Measurements from ENCODE around the gene PARP12. TPM values are rescaled to one million over a fixed set of nuclear protein-coding genes. Genes with fewer than 3 reads are reported as not detected.

The PARP12 gene
- total and polyA plus RNA-seq, 2 of the 13 experiments (the other 11 are each of a cell fraction or from before 2014, with no cell fraction given): 15.5 to 35.2 TPM

DNA sequence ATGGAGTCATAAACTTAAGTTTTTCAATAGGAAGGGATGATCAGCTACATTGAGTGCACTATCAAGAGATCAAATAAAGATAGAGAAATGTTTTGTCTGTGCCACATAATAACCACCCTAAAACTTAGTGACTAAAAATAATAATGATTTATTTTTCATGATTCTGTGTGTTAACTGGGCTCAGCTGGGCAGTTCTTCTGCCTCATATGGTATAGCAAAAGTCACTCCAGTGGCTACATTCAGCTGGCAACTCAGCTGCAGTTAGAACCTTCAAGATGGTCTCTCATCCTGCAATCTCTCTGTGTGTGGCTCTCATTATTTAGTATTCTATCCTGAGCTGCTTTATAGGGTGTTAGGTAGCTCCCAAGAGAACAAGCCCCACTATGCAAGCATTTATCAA, 7.8 kb upstream of the PARP12 start:
- ATAC-seq: no peak
- CTCF ChIA-PET (ENCODE audit: low intra/inter-chr PET ratio, low total read pairs): no interaction called here
- no peak overlapping the region for H3K4me2 ChIP-seq (ENCODE audit: low read depth, low read length)
- DNase-seq (ENCODE audit: low spot score): no peak
- no peak overlapping the region for H3K9ac ChIP-seq (ENCODE audit: insufficient read depth, low read depth, low read length)
- H3K79me2 ChIP-seq (ENCODE audit: insufficient read depth, low read length): no peaks in the 10 kb centered on the region
- H3K4me1 ChIP-seq (ENCODE audit: insufficient read depth, low read length): peaks cover 26% of the 10 kb centered on the region
- no peak overlapping the region for H3K27ac ChIP-seq (ENCODE audit: extremely low read length, insufficient read depth, low read length)
- H3K9me3 ChIP-seq (ENCODE audit: low read length): peaks cover 15% of the 10 kb centered on the region
- POLR2A ChIA-PET: no interaction called here
- H3K27me3 ChIP-seq (ENCODE audit: control insufficient read depth in 1 of 2, insufficient read depth in 2 of 2, low read length in 2 of 2): peaks cover 0 to 13% of the 10 kb centered on the region in 2 experiments; a peak in 1 of 5 replicates
- no peak for FAIRE-seq
- intact Hi-C loops (cut with micrococcal nuclease; ENCODE audit: unreplicated experiment): no loop called here
- H3K4me3 ChIP-seq (replicated peaks in 1 of 3; ENCODE audit: insufficient read depth in 1 of 3, low read depth in 2 of 3, low read length in 3 of 3): no peak overlapping the region
- H4K20me1 ChIP-seq (ENCODE audit: insufficient read depth, low read length): no peaks in the 10 kb centered on the region
- no peaks in the 10 kb centered on the region for H3K36me3 ChIP-seq (replicated peaks in 1 of 2; ENCODE audit: control insufficient read depth in 1 of 2, insufficient read depth in 2 of 2, low read length in 2 of 2)
- H2AFZ ChIP-seq (ENCODE audit: low read length): no peak overlapping the region
- no TSS peak for BruUV-seq (replicated peaks)
- in situ Hi-C loops (cut with HindIII; ENCODE audit: extremely low pct_ligation_motif_present, low pct_unique_long_range_greater_than_20kb): no loop called here
- TF ChIP-seq ZNF331 (CRISPR knock-in tag; IDR thresholded peaks at IDR 0.05): peak; percentile 99
- no peak for TF ChIP-seq ZNF709 (CRISPR knock-in tag; IDR thresholded peaks at IDR 0.05)

DNA sequence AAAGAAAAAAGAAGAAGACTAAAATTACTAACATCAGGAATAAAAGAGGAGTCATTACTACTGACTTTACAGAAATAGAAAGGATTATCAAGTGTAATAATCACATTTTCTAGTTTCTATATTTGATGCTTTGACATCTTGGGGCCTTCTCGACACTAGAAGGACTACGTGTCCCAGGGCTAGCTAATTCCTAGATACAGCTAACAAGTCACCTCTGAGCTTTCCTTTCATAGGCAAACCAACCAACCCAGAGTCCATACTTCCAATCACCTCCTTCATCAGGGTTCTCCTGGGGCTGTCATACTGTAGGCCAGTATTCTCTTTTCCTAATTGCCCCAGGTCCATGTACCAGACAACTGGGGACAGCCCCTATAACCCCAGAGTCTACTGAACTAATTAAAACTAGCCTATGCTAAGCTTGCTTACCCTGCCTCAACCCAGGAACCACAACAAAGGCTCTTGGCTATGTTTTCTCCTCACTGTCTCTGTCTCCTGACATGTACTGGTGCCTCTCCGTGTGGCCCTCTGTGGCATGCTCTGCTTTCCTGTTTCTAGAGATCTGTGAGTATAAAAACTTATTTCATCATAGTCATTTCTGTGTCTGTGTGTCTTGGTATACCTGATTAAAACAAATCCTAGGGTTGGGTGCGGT, 6.7 kb upstream of the PARP12 start:
- H3K9ac ChIP-seq (ENCODE audit: insufficient read depth, low read depth, low read length): no peak overlapping the region
- no peak overlapping the region for H3K4me3 ChIP-seq (replicated peaks in 1 of 3; ENCODE audit: insufficient read depth in 1 of 3, low read depth in 2 of 3, low read length in 3 of 3)
- intact Hi-C loops (cut with micrococcal nuclease; ENCODE audit: unreplicated experiment) (no loop called here), in situ Hi-C loops (cut with HindIII; ENCODE audit: extremely low pct_ligation_motif_present, low pct_unique_long_range_greater_than_20kb) (no loop called here)
- no peaks in the 10 kb centered on the region for H3K36me3 ChIP-seq (replicated peaks in 1 of 2; ENCODE audit: control insufficient read depth in 1 of 2, insufficient read depth in 2 of 2, low read length in 2 of 2)
- FAIRE-seq: no peak
- no peak overlapping the region for H2AFZ ChIP-seq (ENCODE audit: low read length)
- BruUV-seq (replicated peaks): no TSS peak
- 49% methylated on average over 4 of the region's 4 CpGs for WGBS (ENCODE audit: low lambda C conversion rate)
- H3K79me2 ChIP-seq (ENCODE audit: insufficient read depth, low read length): no peaks in the 10 kb centered on the region
- no peak for DNase-seq (ENCODE audit: low spot score)
- H3K4me1 ChIP-seq (ENCODE audit: insufficient read depth, low read length): peaks cover 21% of the 10 kb centered on the region
- TF ChIP-seq ZNF3 (CRISPR knock-in tag; IDR thresholded peaks at IDR 0.05): no peak
- no peak for TF ChIP-seq MXI1 (IDR thresholded peaks at IDR 0.05; ENCODE audit: borderline replicate concordance, low read depth, low read length)
- TF ChIP-seq MIER3 (CRISPR knock-in tag; IDR thresholded peaks at IDR 0.05; ENCODE audit: borderline replicate concordance): no peak
- ATAC-seq: no peak
- peaks cover 0 to 11% of the 10 kb centered on the region in 2 experiments; a peak in 1 of 5 replicates for H3K27me3 ChIP-seq (ENCODE audit: control insufficient read depth in 1 of 2, insufficient read depth in 2 of 2, low read length in 2 of 2)
- H3K27ac ChIP-seq (ENCODE audit: extremely low read length, insufficient read depth, low read length): no peak overlapping the region
- ChIA-PET POLR2A (no interaction called here), CTCF (ENCODE audit: low intra/inter-chr PET ratio, low total read pairs) (no interaction called here)
- H4K20me1 ChIP-seq (ENCODE audit: insufficient read depth, low read length): no peaks in the 10 kb centered on the region
- peaks cover 15% of the 10 kb centered on the region for H3K9me3 ChIP-seq (ENCODE audit: low read length)
- H3K4me2 ChIP-seq (ENCODE audit: low read depth, low read length): no peak overlapping the region
